Measurements from ENCODE around the gene PCSK7.
"Not testable (repeated sequence)": the region's sequence is repeated elsewhere in the genome, so short reads cannot be mapped to it uniquely, and the experiment has no call there.

Gene PCSK7

DNA sequence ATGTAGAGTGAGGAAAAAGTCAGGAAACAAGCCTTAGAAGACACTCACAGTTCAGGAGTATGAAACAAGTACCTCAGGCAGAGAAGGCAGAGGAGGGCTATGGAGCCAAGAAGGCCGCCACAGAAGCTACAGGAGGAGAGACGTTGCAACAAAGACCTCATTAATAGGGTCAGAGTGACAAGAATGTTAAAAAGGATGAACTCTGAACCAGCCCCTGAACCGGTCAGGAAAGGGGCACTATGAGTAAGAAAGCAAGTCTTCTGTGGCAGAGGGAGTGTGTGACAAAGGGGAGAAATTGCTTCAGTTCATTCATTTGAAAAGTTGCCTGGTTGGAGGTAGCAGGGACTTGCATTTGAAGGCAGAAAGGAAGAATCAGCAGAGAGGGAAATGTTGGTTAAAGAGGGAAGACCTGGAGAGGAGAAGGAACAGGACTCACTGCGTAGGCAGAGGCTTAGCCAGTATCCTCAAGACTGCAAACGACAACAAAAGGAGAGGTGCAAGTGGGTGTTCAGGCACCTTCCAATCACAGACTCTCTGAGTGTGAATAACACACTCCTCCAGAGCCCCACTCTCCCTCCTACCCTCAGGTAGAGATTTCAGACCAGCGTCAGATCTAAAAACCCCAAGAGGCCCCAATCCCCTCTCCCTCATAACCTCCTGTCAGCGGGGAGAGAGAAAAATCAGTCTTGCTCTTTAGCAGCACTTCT lies 17.3 kb downstream of the PCSK7 start:
- no peak for DNase-seq

DNA sequence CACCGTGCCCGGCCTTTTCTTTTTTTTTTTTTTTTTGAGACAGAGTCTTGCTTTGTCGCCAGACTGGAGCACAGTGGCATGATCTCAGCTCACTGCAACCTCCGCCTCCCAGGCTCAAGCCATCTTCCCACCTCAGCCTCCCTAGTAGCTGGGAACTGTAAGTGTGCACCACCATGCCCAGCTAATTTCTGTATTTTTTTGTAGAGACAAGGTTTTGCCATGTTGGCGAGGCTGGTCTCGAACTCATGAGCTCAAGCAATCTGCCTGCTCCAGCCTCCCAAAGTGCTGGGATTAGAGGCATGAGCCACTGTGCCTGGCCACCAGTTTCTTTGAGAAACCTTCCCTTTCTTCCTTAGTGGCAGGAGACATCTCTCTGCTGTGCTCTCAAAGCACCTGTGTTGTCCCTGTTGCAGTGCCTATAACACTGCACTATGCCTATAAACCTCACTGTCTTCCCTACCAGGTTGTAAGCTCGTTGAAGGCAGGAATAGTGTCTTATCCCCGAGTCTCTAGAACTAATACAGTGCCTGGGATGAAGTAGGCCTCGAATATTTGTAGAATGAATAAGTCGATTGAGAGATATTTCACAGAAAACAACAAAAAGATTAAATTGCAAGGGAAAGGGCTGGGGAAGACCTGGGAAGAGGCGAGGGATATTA lies 19.0 kb downstream of the PCSK7 start:
- DNase-seq, result no peak

GRCh38 chr11:117210620-117211019 lies 21.3 kb downstream of the PCSK7 start:
- DNase-seq, result no peak

- not testable (repeated sequence) for DNase-seq
Observed at GRCh38 chr11:117209351-117210125, 22.3 kb downstream of the PCSK7 start.

- DNase-seq, result not testable (repeated sequence)
Observed at GRCh38 chr11:117208710-117209109, 23.2 kb downstream of the PCSK7 start.

DNA sequence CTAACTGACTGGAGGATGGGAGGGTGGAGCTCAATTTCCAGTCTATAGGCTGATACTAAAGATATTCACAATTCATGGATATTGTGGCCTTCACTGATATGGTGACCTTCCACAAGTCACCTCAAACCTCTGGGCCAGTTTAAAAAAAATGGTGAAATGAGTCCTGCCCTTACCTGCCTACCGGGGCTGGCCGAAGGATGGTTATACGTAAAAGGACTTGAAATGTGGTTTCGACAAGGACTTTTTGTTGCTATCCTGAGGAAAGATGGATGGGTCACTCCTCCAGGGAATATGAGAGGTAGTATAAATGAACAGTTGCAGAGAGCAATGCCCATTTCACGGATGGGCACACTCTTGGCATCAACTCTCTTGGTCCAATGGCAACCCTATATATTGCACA lies 24.4 kb downstream of the PCSK7 start:
- not testable (repeated sequence) for DNase-seq

GRCh38 chr11:117206859-117207258 lies 25.0 kb downstream of the PCSK7 start:
- not testable (repeated sequence) for DNase-seq

DNA sequence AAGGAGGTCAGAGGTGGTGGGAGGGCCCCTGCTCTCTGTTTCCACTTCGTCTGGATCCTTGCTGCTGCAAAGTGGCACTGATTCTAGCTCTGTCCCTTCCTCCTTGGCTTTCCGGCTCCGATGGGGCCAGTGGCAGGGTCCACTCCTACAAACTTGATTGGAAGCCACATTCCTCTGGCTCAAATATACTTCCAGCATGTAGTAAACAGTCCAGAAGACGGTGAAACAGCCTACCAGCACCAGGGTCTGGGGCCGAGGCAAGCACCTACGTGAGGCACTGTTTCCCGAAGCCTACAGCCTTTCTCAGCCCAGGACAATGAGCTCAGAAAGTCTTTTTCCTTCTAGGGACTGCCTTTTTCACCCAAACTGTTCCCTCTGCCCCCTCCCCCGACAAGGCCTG lies 25.8 kb downstream of the PCSK7 start:
- not testable (repeated sequence) for DNase-seq

DNA sequence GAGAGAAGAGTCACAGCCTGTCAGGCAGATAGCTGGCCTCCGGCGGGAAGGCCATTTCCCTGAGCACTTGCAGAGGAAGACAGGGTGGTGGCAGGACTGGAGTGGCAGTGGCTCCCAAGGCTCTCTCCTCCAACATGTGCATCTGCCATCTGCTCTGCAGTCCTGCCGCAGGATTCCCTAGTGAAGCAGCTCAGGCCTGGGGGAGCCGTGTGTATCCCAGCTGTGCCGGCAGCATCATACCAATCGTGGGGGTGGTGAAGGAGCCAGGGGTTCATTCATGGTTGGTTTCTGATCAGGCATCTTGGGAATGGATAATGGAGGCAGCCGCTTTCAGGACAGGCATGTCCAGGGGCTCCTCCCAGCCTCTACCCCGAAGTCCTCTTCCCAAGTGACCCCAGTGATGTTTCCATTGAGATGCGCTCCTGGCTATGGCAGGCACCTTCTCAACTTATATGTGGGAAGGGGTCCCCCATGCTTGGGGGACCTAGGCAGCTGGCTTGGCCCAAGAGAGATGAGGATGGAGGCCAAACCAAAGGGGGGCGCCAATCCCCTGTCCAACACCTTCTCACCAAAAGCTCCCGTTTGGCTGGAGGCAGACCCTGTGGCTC lies 26.6 kb downstream of the PCSK7 start:
- no peak for DNase-seq

GRCh38 chr11:117204283-117205080 lies 27.4 kb downstream of the PCSK7 start:
- no peak for DNase-seq

DNA sequence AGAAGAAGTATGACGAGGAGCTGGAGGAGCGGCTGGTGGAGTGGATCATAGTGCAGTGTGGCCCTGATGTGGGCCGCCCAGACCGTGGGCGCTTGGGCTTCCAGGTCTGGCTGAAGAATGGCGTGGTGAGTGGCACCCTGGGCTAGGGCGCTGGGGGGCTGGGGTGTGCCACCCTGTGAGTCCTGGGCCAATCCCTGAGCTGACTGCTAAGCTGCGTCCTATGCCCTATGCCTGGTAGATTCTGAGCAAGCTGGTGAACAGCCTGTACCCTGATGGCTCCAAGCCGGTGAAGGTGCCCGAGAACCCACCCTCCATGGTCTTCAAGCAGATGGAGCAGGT lies 28.8 kb downstream of the PCSK7 start:
- no peak for DNase-seq

GRCh38 chr11:117202386-117203068 lies 29.3 kb downstream of the PCSK7 start:
- no peak for DNase-seq

GRCh38 chr11:117201658-117202305 lies 30.1 kb downstream of the PCSK7 start:
- DNase-seq, result no peak

DNA sequence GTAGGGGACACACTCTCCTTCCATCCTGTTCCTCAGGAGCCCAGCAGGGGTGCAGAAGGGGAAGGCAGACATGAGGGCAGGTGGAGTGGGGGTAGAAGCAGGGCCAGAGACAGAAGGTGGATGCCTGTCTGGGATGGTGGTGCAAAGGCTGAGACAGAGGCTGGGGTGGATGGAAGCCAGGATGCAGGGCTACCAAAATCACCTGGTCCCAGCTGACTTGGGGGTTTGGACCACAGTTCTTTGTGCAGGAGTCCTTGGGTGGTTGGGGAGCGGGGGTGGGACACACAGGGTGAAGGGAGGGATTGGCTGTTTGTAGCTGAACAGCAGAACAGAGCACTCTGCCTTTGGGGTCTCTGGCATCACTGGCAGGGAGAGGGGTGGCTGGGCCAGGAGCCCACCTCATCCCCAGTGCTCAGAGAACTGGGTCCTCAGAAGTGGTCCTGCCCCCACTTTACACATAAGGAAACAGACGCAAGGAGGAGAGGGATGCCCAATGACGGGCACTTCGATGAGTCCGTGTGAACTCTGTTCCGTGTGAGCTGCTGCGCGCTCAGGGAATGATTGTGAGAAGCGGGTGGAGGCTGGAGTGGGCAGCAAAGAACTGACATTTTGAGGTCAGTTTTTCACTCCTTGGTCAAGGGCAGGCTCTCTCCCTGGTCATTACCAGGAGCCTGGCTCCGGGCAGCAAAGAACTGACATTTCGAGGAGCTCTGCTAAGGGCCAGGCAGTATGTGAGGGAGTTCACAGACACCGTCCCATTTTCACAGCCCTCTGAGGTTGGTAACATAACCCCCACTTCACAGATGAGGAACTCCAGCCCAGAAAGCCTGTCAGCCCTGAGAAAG lies 30.8 kb downstream of the PCSK7 start:
- DNase-seq, result no peak

- DNase-seq, result no peak
Observed at GRCh38 chr11:117199916-117200812, 31.7 kb downstream of the PCSK7 start.

- no peak for DNase-seq
Observed at GRCh38 chr11:117199053-117199915, 32.6 kb downstream of the PCSK7 start, which contains the start of gene TAGLN. Gene TAGLN, plus strand, starts transcription at chr11:117199370. Its CDS starts 3,644 bp downstream, at chr11:117203014.

- DNase-seq, result no peak
Observed at GRCh38 chr11:117198613-117199012, 33.3 kb downstream of the PCSK7 start.

Data from COR-L47 (cell line).